ENCODE results near the gene USP10.

Gene USP10

GRCh38 chr16:84827897-84828296 is 128.1 kb downstream of the USP10 start:
- no peak for TF ChIP-seq CTCF (IDR thresholded peaks at IDR 0.05; ENCODE audit: extremely low read depth, missing control alignments)
- no peak for DNase-seq (ENCODE audit: low spot score)

- DNase-seq (ENCODE audit: low spot score), result no peak
- TF ChIP-seq CTCF (IDR thresholded peaks at IDR 0.05; ENCODE audit: extremely low read depth, missing control alignments), result no peak
Measured at GRCh38 chr16:84828322-84828721, 128.5 kb downstream of the USP10 start.

All from GM20000 (cell line).